ENCODE data around the gene CYREN. TPM values are rescaled to one million over a fixed set of nuclear protein-coding genes. Genes with fewer than 3 reads are reported as not detected.

CYREN gene
- total and polyA plus RNA-seq, 4 donors = 17.8 to 31.7 (median 24.4) TPM

GRCh38 chr7:135193615-135194081, 23.1 kb upstream of the CYREN start:
- H3K9me3 ChIP-seq (ENCODE audit: control insufficient read depth, low read length) = no peaks in the 10 kb centered on the region
- intact Hi-C loops (cut with DNase I) = no loop called here
- DNase-seq (no peak), ATAC-seq (ENCODE audit: low FRiP score) (no peak)
- H3K4me3 ChIP-seq (ENCODE audit: low read length in 2 of 2) = no peak overlapping the region
- WGBS, 2 donors = 92 to 93% methylated on average over 10 of the region's 10 CpGs
- no peak overlapping the region for H3K27ac ChIP-seq (ENCODE audit: low read depth in 1 of 2, low read length in 2 of 2)
- H3K36me3 ChIP-seq (ENCODE audit: control insufficient read depth in 1 of 2, insufficient read depth in 2 of 2, low read length in 1 of 2) = peaks cover 0 to 16% of the 10 kb centered on the region in 2 donors
- no peaks in the 10 kb centered on the region for H3K4me1 ChIP-seq (ENCODE audit: control insufficient read depth in 1 of 2, insufficient read depth in 2 of 2, low read length in 2 of 2)
- no peaks in the 10 kb centered on the region for H3K27me3 ChIP-seq (ENCODE audit: control insufficient read depth in 1 of 2, insufficient read depth in 2 of 2, low read length in 1 of 2)

- DNase-seq (no peak), ATAC-seq (ENCODE audit: low FRiP score) (no peak)
- intact Hi-C loops (cut with DNase I) = no loop called here
- Histone ChIP-seq H3K4me1 (ENCODE audit: control insufficient read depth in 1 of 2, insufficient read depth in 2 of 2, low read length in 2 of 2) (no peaks in the 10 kb centered on the region), H3K36me3 (ENCODE audit: control insufficient read depth in 1 of 2, insufficient read depth in 2 of 2, low read length in 1 of 2) (peaks cover 0 to 15% of the 10 kb centered on the region in 2 donors), H3K4me3 (ENCODE audit: low read length in 2 of 2) (no peak overlapping the region), H3K27ac (ENCODE audit: low read depth in 1 of 2, low read length in 2 of 2) (no peak overlapping the region), H3K9me3 (ENCODE audit: control insufficient read depth, low read length) (no peaks in the 10 kb centered on the region), H3K27me3 (ENCODE audit: control insufficient read depth in 1 of 2, insufficient read depth in 2 of 2, low read length in 1 of 2) (no peaks in the 10 kb centered on the region)
- 92 to 94% methylated on average over 11 of the region's 11 CpGs for WGBS, 2 donors
Measured at GRCh38 chr7:135192914-135193536, 22.5 kb upstream of the CYREN start.

- Histone ChIP-seq H3K27ac (ENCODE audit: low read depth in 1 of 2, low read length in 2 of 2) (no peak overlapping the region), H3K9me3 (ENCODE audit: control insufficient read depth, low read length) (no peaks in the 10 kb centered on the region), H3K27me3 (ENCODE audit: control insufficient read depth in 1 of 2, insufficient read depth in 2 of 2, low read length in 1 of 2) (no peaks in the 10 kb centered on the region), H3K4me3 (ENCODE audit: low read length in 2 of 2) (no peak overlapping the region), H3K4me1 (ENCODE audit: control insufficient read depth in 1 of 2, insufficient read depth in 2 of 2, low read length in 2 of 2) (no peaks in the 10 kb centered on the region), H3K36me3 (ENCODE audit: control insufficient read depth in 1 of 2, insufficient read depth in 2 of 2, low read length in 1 of 2) (peaks cover 0 to 8% of the 10 kb centered on the region in 2 donors)
- intact Hi-C loops (cut with DNase I) = no loop called here
- ATAC-seq (ENCODE audit: low FRiP score) = no peak
- no peak for DNase-seq
Measured at GRCh38 chr7:135190703-135191102, 20.2 kb upstream of the CYREN start.

- no peak overlapping the region for H3K27ac ChIP-seq (ENCODE audit: low read depth in 1 of 2, low read length in 2 of 2)
- peaks cover 0 to 9% of the 10 kb centered on the region in 2 donors for H3K36me3 ChIP-seq (ENCODE audit: control insufficient read depth in 1 of 2, insufficient read depth in 2 of 2, low read length in 1 of 2)
- H3K27me3 ChIP-seq (ENCODE audit: control insufficient read depth in 1 of 2, insufficient read depth in 2 of 2, low read length in 1 of 2) = no peaks in the 10 kb centered on the region
- intact Hi-C loops (cut with DNase I) = no loop called here
- H3K4me1 ChIP-seq (ENCODE audit: control insufficient read depth in 1 of 2, insufficient read depth in 2 of 2, low read length in 2 of 2) = no peaks in the 10 kb centered on the region
- H3K4me3 ChIP-seq (ENCODE audit: low read length in 2 of 2) = no peak overlapping the region
- H3K9me3 ChIP-seq (ENCODE audit: control insufficient read depth, low read length) = no peaks in the 10 kb centered on the region
- WGBS, 2 donors = 75 to 82% methylated on average over 4 of the region's 4 CpGs
- DNase-seq = peak in 1 of 2 donors; percentile 5
- ATAC-seq (ENCODE audit: low FRiP score) = no peak
Measured at GRCh38 chr7:135189961-135190360, 19.5 kb upstream of the CYREN start.

- no peak for ATAC-seq (ENCODE audit: low FRiP score)
- WGBS, 2 donors = 90 to 92% methylated on average over 6 of the region's 6 CpGs
- peaks cover 2 to 13% of the 10 kb centered on the region in 2 donors for H3K36me3 ChIP-seq (ENCODE audit: control insufficient read depth in 1 of 2, insufficient read depth in 2 of 2, low read length in 1 of 2)
Measured at GRCh38 chr7:135189221-135189662, 18.7 kb upstream of the CYREN start.

GRCh38 chr7:135188298-135188984, 17.9 kb upstream of the CYREN start:
- WGBS, 2 donors = 94 to 98% methylated on average over 12 of the region's 12 CpGs
- DNase-seq = peak; percentile 22 to 53
- intact Hi-C loops (cut with DNase I) = no loop called here

More at GRCh38 chr7:135189221-135189662, 18.7 kb upstream of the CYREN start:
- DNase-seq = peak; percentile 9 to 15
- no peaks in the 10 kb centered on the region for H3K9me3 ChIP-seq (ENCODE audit: control insufficient read depth, low read length)
- no peaks in the 10 kb centered on the region for H3K27me3 ChIP-seq (ENCODE audit: control insufficient read depth in 1 of 2, insufficient read depth in 2 of 2, low read length in 1 of 2)
- no peak overlapping the region for H3K4me3 ChIP-seq (ENCODE audit: low read length in 2 of 2)
- no peak overlapping the region for H3K27ac ChIP-seq (ENCODE audit: low read depth in 1 of 2, low read length in 2 of 2)
- H3K4me1 ChIP-seq (ENCODE audit: control insufficient read depth in 1 of 2, insufficient read depth in 2 of 2, low read length in 2 of 2) = no peaks in the 10 kb centered on the region
- intact Hi-C loops (cut with DNase I) = no loop called here

GRCh38 chr7:135186841-135187253, 16.3 kb upstream of the CYREN start:
- intact Hi-C loops (cut with DNase I) = no loop called here
- Histone ChIP-seq H3K36me3 (ENCODE audit: control insufficient read depth in 1 of 2, insufficient read depth in 2 of 2, low read length in 1 of 2) (peaks cover 12 to 18% of the 10 kb centered on the region in 2 donors), H3K9me3 (ENCODE audit: control insufficient read depth, low read length) (peaks cover 10% of the 10 kb centered on the region), H3K27ac (ENCODE audit: low read depth in 1 of 2, low read length in 2 of 2) (no peak overlapping the region), H3K27me3 (ENCODE audit: control insufficient read depth in 1 of 2, insufficient read depth in 2 of 2, low read length in 1 of 2) (no peaks in the 10 kb centered on the region), H3K4me1 (ENCODE audit: control insufficient read depth in 1 of 2, insufficient read depth in 2 of 2, low read length in 2 of 2) (no peaks in the 10 kb centered on the region), H3K4me3 (ENCODE audit: low read length in 2 of 2) (no peak overlapping the region)
- DNase-seq (peak in 1 of 2 donors; percentile 67), ATAC-seq (ENCODE audit: low FRiP score) (no peak)
- 85 to 86% methylated on average over 12 of the region's 12 CpGs for WGBS, 2 donors

More at GRCh38 chr7:135188298-135188984, 17.9 kb upstream of the CYREN start:
- H3K36me3 ChIP-seq (ENCODE audit: control insufficient read depth in 1 of 2, insufficient read depth in 2 of 2, low read length in 1 of 2) = peaks cover 5 to 15% of the 10 kb centered on the region in 2 donors
- no peak overlapping the region for H3K27ac ChIP-seq (ENCODE audit: low read depth in 1 of 2, low read length in 2 of 2)
- no peaks in the 10 kb centered on the region for H3K4me1 ChIP-seq (ENCODE audit: control insufficient read depth in 1 of 2, insufficient read depth in 2 of 2, low read length in 2 of 2)
- H3K9me3 ChIP-seq (ENCODE audit: control insufficient read depth, low read length) = no peaks in the 10 kb centered on the region
- no peaks in the 10 kb centered on the region for H3K27me3 ChIP-seq (ENCODE audit: control insufficient read depth in 1 of 2, insufficient read depth in 2 of 2, low read length in 1 of 2)
- no peak for ATAC-seq (ENCODE audit: low FRiP score)
- H3K4me3 ChIP-seq (ENCODE audit: low read length in 2 of 2) = no peak overlapping the region

- no peak overlapping the region for H3K27ac ChIP-seq (ENCODE audit: low read depth in 1 of 2, low read length in 2 of 2)
- 94 to 98% methylated on average over 3 of the region's 3 CpGs for WGBS, 2 donors
Measured at GRCh38 chr7:135186261-135186540, 15.7 kb upstream of the CYREN start.

More at GRCh38 chr7:135186261-135186540, 15.7 kb upstream of the CYREN start:
- Histone ChIP-seq H3K27me3 (ENCODE audit: control insufficient read depth in 1 of 2, insufficient read depth in 2 of 2, low read length in 1 of 2) (no peaks in the 10 kb centered on the region), H3K9me3 (ENCODE audit: control insufficient read depth, low read length) (peaks cover 10% of the 10 kb centered on the region), H3K4me1 (ENCODE audit: control insufficient read depth in 1 of 2, insufficient read depth in 2 of 2, low read length in 2 of 2) (no peaks in the 10 kb centered on the region), H3K4me3 (ENCODE audit: low read length in 2 of 2) (no peak overlapping the region), H3K36me3 (ENCODE audit: control insufficient read depth in 1 of 2, insufficient read depth in 2 of 2, low read length in 1 of 2) (peaks cover 12 to 18% of the 10 kb centered on the region in 2 donors)
- ATAC-seq (ENCODE audit: low FRiP score) (no peak), DNase-seq (no peak)
- intact Hi-C loops (cut with DNase I) = no loop called here

Data from aorta (tissue), 5 donors.